KBM-7 (cell line): ENCODE data around the gene ZNF385B.
A peak's percentile ranks its signal among the peaks of the same experiment; 100 is the strongest.

Experiments used
- DNase-seq: peaks from one replicate; pipeline ENCODE4 v3.0.0-alpha.2; 2015
- in situ Hi-C: fragments of 300-500 bp; cut with MboI; formaldehyde crosslinking; loops from 2 replicates; pipeline ENCODE4 v1.14.3; 2020; ENCODE audit warnings: low sequenced_read_pairs, low pct_unique_long_range_greater_than_20kb, mixed read lengths

Gene ZNF385B

GRCh38 chr2:179769323-179769722, 92.1 kb downstream of the ZNF385B start:
- in situ Hi-C loops, result no loop called here
- no peak for DNase-seq

GRCh38 chr2:179768765-179769164, 92.6 kb downstream of the ZNF385B start:
- no peak for DNase-seq
- in situ Hi-C loops, result no loop called here

DNA sequence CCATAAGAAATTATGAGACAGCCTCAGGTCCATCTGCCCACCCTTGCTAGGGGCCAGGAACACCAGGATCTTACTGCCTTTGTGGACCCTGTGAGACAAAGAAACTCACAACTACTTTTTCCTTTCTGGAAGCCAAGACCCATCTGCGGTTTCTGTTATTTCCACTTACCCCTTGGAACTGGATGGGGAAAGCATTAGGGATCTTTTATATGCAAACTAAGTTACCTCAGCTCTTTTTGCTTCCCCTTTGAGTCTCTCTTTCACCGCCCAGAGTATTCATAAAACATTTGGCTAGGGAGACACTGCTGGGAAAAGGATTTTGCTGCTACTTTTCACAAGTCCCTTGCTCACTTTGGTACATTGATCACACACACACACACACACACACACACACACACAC, 95.7 kb downstream of the ZNF385B start:
- in situ Hi-C loops, result no loop called here

DNA sequence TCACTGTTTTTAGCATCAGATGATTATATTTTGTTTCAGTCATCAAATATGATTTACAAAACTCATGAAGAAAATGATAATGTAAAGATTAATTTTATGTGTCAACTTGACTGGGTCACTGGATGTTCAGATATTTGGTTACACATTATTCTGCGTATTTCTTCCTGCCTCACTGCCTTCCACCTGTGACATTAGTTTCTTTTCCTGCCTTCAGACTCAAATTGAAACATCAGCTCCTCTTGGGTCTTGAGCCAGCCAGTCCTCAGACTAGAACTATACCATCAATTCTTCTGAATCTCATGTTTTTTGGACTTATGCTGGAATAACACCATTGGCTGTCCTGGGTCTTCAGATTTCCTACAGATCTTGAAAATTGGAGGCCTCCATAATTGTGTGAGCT, 96.7 kb downstream of the ZNF385B start:
- DNase-seq, result no peak
- in situ Hi-C loops, result no loop called here

More for the DNA sequence above, 95.7 kb downstream of the ZNF385B start:
- no peak for DNase-seq

DNA sequence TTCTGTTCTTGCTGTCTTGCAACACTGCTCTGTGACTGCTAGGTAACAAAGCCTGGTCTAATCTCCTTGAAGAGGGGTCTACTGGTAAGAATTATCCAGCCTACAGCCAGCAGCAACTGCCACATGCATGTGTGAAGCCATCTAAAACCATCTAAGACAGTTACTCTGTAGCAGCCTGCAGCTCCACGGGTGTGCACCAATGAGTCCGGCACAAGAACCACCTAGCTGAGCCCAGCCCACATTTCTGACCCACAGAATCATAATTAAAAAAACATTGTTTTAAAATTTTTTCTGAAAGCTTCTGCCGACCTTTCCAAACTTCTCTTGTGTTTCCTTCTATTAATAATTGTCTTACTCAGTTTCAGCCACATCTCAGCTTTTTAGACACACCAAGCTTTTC, 102.8 kb downstream of the ZNF385B start:
- DNase-seq, result no peak
- in situ Hi-C loops, result no loop called here

DNA sequence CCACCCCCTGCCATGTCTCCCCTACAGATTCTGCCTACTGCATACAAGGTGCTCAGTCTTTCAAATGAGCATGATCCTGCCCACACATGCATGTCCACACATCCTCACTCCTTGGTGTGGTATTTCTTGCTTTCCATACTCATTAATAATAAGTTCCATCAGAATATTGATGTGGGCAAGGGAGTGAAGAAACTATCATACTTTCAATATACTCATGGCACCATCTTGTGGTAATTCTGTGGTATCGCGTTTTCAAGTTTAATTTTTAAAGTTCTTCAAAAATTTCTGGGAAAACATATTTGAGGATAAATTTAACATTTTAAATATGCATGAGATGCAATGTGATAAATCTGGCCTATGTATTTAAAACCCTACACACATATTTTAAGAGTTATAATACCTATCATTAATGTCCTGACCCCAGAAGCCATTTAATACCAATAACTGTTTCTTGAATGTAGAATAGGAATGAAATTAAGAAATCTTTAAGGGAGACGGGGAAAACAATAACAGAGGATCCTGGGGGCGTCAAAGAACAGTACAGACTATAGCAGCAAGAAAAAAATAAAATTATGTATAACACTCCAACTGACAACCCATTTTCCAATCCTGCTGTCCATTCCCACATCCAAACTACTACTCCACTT, 110.1 kb downstream of the ZNF385B start:
- DNase-seq, result peak; percentile 31
- in situ Hi-C loops, result no loop called here

DNA sequence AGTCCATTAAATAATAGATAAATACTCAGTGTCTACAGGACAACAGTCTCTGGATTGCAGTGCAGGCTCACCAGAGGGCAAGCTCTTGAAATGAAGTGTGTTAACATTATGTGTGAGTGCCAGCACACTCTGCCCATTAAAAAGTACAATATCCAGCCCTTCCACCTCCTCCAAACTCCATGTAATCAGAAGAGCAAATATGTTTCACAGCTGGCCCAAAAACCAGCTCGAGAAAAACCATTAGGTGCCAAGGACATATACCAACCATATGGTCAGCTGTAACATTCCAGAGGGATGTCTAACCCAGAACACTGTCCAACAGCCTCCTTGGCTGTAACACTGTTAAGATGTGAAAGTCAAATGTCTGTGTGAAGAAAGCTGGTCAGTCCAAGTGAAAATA, 112.2 kb downstream of the ZNF385B start:
- DNase-seq, result no peak
- in situ Hi-C loops, result no loop called here

GRCh38 chr2:179746981-179747380, 114.4 kb downstream of the ZNF385B start:
- in situ Hi-C loops, result no loop called here
- DNase-seq, result no peak

DNA sequence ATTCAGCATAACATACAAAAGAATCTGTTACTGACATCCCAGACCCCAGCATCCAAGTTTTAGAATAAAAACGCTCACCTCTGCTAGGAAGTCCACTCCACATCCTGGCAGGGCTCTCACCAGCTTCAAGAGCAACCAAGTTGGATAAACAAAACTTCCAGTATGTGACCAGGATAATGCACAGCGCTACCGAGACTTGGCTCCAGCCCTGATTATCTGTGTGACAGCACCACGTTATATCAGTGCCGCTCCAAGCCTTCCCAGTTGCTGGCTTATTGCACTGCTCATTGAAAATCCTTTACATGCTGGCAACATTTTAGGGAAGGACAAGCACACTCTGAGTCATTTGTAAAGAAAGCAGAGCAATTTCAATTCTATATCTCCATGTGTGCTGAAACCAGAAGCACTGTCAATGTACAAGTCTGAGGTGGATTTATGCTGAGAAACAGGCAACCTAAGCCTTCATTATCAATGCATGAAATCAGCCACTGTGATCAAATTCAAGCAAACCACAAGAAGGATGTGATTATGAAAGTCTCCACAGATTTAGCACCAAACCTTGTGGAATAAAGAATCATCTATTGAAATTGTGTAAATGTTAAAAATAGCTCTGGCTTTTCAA, 115.7 kb downstream of the ZNF385B start:
- DNase-seq, result no peak
- in situ Hi-C loops, result no loop called here

DNA sequence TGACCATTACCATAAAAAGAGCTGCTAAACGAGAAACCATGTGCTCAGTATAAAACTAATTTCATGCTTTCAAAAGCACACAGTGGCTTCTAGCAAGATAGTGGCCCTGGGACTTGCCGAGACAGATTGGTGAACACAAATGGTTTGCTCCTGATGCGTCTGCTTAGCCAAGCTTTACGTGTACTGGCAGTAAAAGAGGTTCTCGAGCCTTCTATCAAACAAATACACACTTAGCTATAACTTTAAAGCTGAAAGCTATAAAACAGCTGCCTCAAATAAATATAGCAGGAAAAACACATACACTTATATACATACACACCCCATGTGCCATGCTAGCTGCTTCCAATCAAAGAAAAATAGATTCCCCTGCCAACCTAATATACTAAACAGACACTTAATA, 117.0 kb downstream of the ZNF385B start:
- DNase-seq, result no peak
- in situ Hi-C loops, result no loop called here

DNA sequence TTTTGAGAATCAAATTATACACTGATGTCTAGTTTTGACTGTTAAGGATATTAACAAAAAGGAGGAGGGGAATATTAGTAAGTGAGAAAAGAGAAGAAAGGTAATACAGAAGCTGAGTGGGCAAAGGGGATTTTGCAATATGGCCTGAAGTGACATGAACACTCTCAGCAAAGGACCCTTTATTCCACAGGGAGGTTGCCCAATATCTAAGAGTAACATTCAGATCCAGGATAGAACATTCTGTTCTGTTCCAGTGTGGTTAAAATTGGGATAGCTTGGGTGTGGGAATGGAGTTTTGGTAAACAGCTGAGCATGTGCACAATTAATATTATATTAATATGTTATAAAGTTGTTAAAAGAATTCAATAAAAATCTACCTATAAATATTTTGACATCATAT, 120.1 kb downstream of the ZNF385B start:
- in situ Hi-C loops, result no loop called here
- no peak for DNase-seq

DNA sequence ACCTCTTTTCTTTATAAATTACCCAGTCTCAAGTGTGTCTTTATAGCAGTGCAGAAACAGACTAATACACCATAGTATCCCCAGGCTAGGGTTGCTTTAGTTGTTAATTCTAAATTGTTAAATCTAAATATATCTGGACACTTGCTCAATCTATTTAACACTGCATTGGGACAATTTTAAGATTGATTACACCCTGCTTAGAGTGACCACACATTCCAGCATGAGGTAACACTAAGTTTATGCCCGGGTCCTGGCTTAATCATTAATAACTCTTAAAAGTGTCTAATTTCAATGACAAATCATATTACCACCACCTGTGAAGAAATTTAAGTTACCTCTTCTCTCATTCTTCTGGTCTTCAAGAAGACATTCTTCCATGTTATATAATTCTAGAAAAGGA, 131.4 kb downstream of the ZNF385B start:
- DNase-seq, result no peak
- in situ Hi-C loops, result no loop called here

DNA sequence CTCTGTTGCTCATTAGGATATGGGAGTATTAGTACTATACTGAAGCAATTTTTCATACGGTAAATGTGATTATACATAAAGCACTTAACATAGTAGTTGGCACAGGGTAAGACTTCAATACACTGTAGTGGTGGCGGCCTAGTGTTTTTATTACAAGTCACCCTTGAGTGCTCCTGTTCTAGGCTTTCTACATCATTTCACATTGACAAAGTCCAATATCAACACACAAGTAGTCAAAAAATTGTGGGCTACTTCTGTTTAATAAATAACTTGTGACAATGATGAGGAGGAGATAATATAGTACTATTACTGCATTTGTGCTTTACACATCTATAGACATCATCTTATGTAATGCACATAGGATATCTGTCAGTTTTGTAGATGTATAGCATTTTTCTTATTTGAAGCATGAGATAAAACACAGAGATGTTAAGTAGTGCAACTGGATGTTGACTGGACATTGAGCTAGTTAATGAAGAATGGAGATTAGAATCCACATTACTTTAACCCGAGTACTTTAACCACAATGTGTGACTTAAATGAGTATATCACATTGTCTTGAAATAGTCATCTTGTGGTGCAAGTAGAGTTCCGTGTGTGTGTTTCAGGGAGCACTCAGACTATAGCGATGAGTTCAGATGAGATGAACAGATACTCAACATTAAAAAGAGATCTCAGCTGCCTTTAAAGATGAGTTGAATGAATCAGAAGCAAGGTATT, 134.8 kb downstream of the ZNF385B start:
- no peak for DNase-seq
- in situ Hi-C loops, result no loop called here

DNA sequence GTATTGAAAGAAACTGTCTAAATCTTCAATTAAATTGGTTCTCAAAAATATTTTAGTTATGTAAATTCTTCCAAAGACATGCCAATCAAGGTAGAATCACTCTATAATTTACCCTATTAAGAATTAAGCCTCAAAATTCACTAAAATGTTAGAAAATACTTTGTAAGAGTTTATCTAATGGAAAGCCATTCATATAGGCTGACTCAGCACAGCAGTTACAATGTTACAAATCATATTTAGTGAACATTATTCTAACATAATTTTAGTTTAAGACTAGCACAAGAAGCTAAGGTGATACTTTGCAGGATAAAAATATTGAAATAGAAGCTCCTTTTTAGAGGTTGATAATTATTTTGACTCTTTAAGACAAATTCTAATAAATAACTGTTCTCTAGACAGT, 137.0 kb downstream of the ZNF385B start:
- no peak for DNase-seq
- in situ Hi-C loops, result no loop called here

DNA sequence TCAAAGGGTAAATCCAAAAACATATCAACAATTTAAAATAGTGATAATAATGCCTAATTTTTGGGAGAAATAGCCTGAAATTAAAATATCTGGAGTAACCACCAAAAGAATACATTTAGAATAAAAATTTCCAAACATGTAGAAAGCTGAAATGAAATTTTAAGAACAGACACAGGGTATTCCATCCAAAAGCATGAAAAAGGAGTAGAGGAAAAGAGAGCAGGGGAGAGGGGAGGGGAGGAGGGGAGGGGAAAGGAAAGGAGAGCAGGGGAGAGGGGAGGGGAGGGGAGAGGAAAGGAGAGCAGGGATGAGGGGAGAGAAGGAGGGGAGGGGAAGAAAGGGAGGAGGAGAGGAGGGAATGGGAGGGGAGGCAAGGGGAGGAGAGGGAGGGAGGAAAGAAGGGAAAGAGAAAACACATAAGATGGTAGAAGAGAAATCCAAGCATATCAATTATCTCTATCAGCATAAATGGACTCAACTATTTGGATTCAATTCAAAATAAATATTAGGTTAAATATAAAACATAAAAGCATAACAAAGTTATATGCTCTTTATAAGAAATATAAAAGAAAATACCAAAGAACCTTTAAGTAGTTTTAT, 141.1 kb downstream of the ZNF385B start:
- in situ Hi-C loops, result no loop called here
- DNase-seq, result no peak

- in situ Hi-C loops, result no loop called here
- DNase-seq, result no peak
These were observed 145.5 kb downstream of the ZNF385B start for GRCh38 chr2:179715871-179716270.

DNA sequence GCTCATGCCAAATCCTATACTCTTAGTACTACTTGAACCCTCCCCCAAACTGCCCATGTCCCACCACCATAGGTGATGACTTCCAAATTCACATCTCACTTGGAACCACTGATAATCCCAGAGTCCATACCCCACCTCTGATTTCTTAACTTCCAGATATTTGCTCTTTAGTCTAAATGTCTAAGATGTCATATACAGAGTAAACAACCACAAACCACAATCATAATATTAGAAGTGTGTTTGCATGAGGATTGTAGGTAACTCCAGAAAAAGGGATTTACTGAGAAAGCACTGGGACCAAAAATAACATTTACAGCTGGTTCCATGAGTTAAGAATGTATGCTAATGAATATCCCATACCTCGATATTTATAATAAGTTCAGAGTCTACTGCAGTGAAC, 146.2 kb downstream of the ZNF385B start:
- in situ Hi-C loops, result no loop called here
- DNase-seq, result no peak

DNA sequence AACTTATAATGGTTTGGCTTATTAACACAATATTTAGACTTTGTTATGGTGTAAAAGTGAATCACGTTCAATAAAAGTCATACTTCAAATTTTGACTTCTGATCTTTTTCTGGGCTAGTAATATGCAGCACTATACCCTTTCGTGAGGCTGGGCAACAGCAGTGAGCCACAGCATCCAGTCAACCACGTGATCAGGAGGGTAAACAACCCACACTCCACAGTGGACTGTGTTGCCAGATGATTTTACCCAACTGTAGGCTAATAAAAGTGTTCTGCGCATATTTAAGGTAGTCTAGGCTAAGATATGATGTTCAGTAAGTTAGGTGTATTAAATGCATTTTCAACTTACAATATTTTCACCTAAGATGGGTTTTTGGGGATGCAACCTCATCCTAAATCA, 148.6 kb downstream of the ZNF385B start:
- DNase-seq, result no peak
- in situ Hi-C loops, result no loop called here

DNA sequence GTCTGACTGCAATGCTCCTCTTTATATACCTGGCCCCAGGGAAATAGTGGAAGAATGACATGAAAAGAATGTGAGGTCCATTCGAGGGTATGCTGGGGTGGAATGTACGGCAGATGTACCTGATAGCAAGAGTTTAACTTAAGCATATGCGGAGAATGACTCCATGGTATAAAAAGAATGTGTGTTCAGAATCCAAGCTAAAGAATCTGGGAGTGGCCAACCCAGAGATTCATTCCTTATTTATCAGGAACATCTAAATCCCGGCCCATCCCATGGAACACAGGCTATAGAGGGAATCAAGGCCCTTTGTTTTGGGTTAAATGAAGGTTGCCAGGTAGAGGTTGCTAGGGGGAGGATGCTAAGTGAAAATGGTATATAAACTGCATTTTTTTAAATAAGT, 150.0 kb downstream of the ZNF385B start:
- in situ Hi-C loops, result no loop called here
- DNase-seq, result no peak

GRCh38 chr2:179703702-179704101, 157.7 kb downstream of the ZNF385B start:
- no peak for DNase-seq
- in situ Hi-C loops, result no loop called here
